ENCODE data around the gene GLRA3.

The GLRA3 gene

GRCh38 chr4:174598800-174599199, 230.2 kb downstream of the GLRA3 start:
- TF ChIP-seq OSR1 (CRISPR knock-in tag; IDR thresholded peaks at IDR 0.05) (no peak), GLIS3 (CRISPR knock-in tag; IDR thresholded peaks at IDR 0.05) (no peak), ISL1 (CRISPR knock-in tag; IDR thresholded peaks at IDR 0.05) (no peak), PATZ1 (CRISPR knock-in tag; IDR thresholded peaks at IDR 0.05; ENCODE audit: borderline replicate concordance) (no peak), TOX (CRISPR knock-in tag; IDR thresholded peaks at IDR 0.05; ENCODE audit: borderline replicate concordance) (no peak), ZC3H10 (CRISPR knock-in tag; IDR thresholded peaks at IDR 0.05) (no peak), SNAI2 (CRISPR knock-in tag; IDR thresholded peaks at IDR 0.05) (no peak), ZFP3 (CRISPR knock-in tag; IDR thresholded peaks at IDR 0.05) (no peak)
- no peak for ATAC-seq

GRCh38 chr4:174596513-174596912, 232.5 kb downstream of the GLRA3 start:
- TF ChIP-seq TCF4 (CRISPR knock-in tag; IDR thresholded peaks at IDR 0.05; ENCODE audit: borderline replicate concordance) (no peak), CSDC2 (CRISPR knock-in tag; IDR thresholded peaks at IDR 0.05) (no peak), ZC3H10 (CRISPR knock-in tag; IDR thresholded peaks at IDR 0.05) (no peak), ISL1 (CRISPR knock-in tag; IDR thresholded peaks at IDR 0.05) (no peak), CSRNP3 (CRISPR knock-in tag; IDR thresholded peaks at IDR 0.05) (no peak), ZFP30 (CRISPR knock-in tag; IDR thresholded peaks at IDR 0.05) (no peak), BACH2 (CRISPR knock-in tag; IDR thresholded peaks at IDR 0.05; ENCODE audit: borderline replicate concordance) (no peak), POU6F1 (CRISPR knock-in tag; IDR thresholded peaks at IDR 0.05; ENCODE audit: borderline replicate concordance, low read depth) (no peak), ZNF70 (CRISPR knock-in tag; IDR thresholded peaks at IDR 0.05) (no peak), PPARA (CRISPR knock-in tag; IDR thresholded peaks at IDR 0.05; ENCODE audit: borderline replicate concordance) (no peak), SNAI2 (CRISPR knock-in tag; IDR thresholded peaks at IDR 0.05) (no peak), TOX (CRISPR knock-in tag; IDR thresholded peaks at IDR 0.05; ENCODE audit: borderline replicate concordance) (no peak), ZFP3 (CRISPR knock-in tag; IDR thresholded peaks at IDR 0.05) (no peak), RARB (CRISPR knock-in tag; IDR thresholded peaks at IDR 0.05) (no peak), GLIS3 (CRISPR knock-in tag; IDR thresholded peaks at IDR 0.05) (no peak), CREB5 (CRISPR knock-in tag; IDR thresholded peaks at IDR 0.05; ENCODE audit: low read depth) (no peak), OSR1 (CRISPR knock-in tag; IDR thresholded peaks at IDR 0.05) (no peak)
- ATAC-seq, result no peak

GRCh38 chr4:174595141-174595929, 233.7 kb downstream of the GLRA3 start:
- TF ChIP-seq TCF4 (CRISPR knock-in tag; IDR thresholded peaks at IDR 0.05; ENCODE audit: borderline replicate concordance) (no peak), ZFP30 (CRISPR knock-in tag; IDR thresholded peaks at IDR 0.05) (no peak), ZC3H10 (CRISPR knock-in tag; IDR thresholded peaks at IDR 0.05) (no peak), ARNTL (CRISPR knock-in tag; IDR thresholded peaks at IDR 0.05; ENCODE audit: borderline replicate concordance, low read depth) (no peak), ZNF565 (CRISPR knock-in tag; conservative IDR thresholded peaks at IDR 0.05; ENCODE audit: low read depth) (no peak), CSDC2 (CRISPR knock-in tag; IDR thresholded peaks at IDR 0.05) (no peak), CSRNP3 (CRISPR knock-in tag; IDR thresholded peaks at IDR 0.05) (no peak)
- no peak for ATAC-seq

Measured in SK-N-SH treated with all-trans-retinoic acid at 6 μM for 48 hours (cell line).